ENCODE results near the gene PPP1R1B.

PPP1R1B gene

DNA sequence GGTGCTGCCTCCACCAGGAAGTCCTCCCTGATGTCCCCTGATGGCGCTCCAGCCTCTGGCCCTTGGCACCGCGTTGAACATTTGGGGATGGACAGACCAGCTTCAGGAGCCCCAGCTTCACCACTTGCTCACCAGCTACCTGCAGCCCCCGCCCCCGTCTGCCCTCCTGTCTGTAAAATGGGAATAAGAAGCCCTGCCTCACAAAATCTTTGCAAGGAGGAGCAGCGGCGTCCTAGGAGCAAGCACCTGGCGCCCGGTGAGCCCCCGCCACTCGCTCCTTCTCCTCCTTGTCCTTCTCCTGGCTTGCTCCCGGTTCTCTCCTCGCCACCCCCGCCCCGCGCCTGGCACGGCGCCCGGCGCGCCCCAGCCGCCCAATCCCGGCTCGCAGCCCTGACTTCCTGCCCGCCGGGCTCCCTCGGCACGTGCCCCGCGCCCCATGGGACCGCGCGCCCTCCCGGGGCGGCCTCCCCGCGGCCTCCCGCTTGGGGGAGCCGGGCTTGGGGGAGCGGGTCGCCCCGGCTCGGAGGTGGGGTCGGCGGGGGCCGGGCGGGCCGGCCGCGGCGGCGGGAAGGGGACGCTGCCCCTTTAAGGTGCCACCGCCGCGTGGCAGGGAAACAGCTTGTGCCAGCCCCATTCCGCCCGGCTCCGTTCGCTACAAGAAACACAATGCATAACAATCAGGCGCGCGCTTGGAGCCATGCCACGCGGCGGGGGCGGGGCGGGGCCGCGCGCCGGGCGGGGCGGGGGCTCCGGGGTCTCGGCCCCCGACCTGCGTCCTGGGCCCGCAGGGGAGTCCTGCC lies 9.1 kb upstream of the PPP1R1B start:
- DNase-seq, result peak; percentile 60

DNA sequence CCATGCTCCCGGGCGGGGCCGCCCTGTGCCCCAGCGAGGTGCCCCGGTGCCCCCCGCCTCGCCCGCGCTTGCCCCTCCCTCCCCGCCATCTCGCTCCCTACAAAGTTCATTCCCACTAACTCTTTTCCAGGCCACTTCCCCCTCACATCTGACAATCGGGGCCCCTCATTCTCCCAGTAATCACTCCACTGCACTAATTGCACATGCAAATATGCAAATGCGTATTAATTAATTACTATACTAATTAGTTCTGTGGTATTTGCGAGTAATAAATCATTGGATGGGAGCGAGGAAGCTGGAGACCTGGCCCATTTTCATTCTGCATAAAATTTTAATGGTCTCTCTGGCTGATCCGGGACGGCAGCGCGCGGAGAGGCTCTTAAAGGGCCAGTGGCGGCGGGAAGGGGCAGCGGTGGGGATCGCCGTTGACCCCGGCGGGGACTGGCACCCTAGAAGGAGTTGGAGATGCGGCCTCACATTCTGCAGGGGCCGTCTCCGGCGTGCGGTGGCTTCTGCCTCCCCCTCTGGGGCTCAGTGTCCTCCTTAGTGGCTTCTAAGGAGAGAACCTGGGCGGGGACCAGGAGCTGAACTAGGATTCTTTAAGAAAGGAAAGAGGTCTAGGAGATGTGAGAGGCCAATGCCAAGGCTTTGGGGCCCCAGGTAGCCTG lies 8.4 kb upstream of the PPP1R1B start:
- DNase-seq, result no peak

DNA sequence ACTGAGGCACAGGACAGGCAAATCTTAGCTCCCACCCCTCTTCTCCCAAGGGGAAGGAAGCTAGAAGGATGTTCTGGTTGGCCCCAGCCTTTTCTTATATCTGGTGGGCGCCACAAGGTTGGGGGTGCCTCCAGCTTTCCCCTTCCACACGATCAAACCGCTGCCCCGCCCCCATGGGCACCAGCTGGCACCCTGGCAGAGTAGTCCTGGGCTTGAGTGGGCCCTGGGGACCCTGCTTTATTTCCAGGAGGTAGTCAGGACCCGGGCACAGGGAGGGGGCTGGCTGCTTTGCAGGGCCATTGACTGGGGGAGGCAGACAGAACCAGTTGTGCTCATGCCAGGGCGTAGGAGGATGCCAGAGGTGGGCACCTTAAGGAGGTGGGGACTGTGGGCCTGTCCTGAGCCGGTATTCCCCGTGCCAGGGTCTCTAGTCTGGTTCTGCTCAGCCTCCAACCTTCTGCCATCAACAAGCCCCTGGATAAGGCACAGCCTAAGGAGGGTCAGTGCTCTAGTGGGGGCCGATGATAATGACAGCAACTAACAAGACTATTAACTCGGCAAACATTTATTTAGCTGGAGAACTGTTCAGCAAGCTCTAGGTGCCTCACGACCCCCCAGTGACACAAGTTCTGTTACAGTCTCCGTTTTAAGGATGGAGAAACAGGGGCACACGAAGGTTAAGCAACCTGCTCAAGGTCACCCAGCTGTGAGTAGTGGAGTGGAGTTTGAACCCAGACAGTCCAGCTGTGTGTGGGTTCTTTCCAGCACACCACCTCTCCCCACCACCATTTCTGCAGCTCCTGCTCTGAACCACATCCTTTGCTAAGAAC lies 7.6 kb upstream of the PPP1R1B start:
- DNase-seq, result peak; percentile 20

DNA sequence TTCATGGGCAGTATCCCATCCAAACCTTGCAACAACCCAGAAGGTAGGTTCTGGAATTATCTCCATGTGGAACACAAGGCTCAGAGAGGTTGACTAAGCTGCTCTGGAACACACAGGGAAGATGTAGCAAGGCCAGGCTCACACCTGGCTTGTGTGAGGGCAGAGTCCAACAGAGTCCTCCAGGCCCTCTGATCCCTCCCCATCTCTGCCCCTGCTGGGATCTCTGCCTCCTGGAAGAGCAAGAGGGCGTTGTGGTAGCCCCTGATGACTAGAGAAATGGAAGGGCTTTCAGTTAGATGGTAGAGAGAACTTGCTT lies 7.0 kb upstream of the PPP1R1B start:
- DNase-seq, result no peak

DNA sequence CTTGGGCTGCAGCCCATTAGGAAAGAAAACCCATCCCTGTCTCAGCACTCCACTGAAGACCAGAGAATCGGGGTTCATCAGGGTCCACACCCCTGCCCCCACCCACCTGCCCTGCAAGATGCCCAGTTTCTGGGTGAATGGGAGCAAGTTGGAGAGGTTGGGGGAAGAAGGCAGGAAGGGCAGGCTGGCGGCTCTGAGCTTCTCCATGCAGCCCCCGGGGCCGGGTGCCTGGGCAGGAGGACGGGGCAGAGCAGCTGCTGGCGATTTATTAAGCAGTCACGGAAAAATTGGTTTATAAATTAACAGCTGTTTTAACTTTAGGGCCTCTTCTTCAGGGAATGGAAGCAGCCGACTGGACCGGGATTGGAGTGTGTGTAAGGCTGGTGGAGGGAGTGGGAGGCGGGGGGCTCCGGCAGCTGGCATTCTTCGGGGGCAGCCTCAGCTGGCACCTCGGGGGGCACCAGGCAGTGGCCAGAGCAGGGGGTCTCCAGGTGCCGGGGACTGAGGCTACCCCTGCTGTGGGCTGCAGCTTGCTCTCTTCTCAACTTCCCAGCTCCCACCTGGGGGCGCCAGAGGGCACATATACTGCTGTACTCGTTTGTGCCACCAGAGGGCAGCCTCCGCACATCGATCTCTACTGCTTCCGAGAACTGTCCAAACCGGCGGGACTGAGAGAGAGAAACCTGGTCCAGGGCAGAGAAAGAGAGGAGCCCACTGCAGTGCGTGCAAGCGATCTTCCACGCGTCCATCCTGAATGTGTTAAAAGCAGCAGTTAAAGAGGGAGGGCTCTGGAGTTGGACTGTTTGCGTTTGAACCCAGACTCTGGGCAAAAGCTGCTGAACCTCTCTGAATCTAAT lies 5.0 kb upstream of the PPP1R1B start:
- peak; percentile 36 for DNase-seq

DNA sequence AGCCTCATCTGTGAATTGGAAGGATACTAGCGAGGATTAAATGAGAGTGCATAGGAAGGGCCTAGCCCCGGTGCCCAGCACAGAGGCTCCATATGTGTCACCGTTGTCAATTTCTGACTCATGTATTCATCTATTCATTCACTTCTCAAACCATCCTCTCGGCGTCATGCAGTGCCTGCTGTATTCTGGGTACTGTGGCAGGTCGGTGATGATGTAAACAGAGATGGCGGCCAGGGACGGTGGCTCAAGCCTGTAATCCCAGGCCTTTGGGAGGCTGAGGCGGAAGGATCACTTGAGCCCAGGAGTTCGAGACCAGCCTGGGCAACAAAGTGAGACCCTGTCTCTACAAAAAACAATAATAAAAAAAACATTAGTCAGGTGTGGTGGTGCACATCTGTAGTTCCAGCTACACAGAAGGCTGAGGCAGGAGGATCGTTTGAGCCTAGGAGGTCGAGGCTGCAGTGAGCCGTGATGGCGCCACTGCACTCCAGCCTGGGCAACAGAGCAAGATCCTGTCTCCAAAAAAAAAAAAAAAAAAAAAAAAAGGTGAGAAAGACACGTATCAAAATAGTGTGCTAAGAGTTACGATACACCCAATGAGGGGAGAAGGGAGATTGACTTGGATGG lies 4.3 kb upstream of the PPP1R1B start:
- no peak for DNase-seq

DNA sequence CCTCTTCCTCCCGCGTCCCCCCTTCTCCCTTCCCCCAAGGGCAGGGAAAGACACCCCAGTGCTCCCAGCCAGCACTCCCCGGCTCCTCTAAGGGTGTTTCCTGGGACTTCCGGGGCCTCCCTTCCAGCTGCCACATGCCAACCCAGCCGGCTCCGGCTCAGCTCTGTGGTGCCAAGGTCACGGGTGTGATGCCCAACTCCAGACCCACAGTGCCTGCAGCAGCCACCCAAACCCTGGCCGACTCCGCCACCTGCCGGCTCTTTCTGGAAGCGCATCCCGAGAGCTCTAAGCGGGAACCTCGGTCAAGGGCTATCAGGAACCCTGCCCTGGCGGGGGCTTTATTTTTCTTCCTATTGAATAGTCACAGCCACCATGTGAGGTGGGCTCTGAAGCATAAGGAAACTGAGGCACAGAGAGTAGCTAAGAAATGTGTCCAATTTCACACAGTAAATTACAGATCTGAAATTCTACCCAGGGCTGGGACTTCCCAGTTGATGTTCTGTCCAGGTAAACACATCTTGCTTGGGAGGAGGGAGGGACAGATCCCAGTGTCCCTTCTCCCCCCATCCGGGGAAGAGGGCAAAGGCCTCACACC lies 3.3 kb upstream of the PPP1R1B start:
- DNase-seq, result peak; percentile 61

DNA sequence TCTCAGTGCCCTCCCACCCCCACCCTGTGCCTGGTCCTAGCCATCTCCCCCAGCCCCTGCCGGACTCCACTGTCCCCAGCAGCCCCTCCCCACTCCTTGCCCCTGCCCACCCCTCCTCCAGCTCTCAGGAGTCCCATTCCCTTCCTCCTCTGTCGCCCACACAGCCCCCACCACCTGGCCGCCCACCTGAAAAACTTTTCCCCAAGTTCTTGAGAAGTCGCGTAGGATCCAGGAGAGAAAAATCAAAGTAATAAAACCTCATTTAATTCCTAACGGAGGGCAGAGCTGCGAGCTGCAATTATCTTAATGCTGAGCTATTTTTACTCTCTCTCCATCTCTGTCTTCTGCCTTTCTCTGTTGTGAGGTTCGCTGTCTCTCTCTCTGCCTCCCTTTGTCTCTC lies 2.4 kb upstream of the PPP1R1B start:
- no peak for DNase-seq

DNA sequence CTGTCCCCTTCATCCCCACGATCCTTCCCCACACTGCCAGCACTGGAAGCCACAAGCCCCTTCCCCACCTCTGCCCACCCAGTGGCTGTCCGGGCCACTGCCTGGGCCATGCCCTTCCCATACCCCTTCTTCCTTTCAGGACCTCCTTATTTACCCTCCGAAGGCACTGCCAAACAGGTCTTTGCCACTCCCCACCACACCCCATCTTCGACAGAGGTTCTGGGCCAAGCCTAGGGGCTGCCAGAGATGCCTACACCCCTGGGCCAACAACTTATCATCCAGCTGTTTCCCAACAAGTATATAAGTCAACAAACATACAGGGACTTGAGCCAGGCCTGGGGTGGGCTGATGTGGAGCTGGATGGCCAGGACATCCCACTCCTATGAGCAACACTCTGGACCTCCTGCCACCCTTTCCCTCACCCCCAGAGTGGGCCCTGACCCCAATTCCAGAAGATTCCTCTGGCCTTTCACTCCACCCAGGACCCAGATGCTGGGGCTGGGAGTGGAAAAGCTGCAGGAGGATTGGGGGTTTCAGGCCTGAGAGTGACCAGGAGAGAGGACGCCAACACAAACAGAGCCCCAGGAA lies 1.5 kb upstream of the PPP1R1B start:
- no peak for DNase-seq

DNA sequence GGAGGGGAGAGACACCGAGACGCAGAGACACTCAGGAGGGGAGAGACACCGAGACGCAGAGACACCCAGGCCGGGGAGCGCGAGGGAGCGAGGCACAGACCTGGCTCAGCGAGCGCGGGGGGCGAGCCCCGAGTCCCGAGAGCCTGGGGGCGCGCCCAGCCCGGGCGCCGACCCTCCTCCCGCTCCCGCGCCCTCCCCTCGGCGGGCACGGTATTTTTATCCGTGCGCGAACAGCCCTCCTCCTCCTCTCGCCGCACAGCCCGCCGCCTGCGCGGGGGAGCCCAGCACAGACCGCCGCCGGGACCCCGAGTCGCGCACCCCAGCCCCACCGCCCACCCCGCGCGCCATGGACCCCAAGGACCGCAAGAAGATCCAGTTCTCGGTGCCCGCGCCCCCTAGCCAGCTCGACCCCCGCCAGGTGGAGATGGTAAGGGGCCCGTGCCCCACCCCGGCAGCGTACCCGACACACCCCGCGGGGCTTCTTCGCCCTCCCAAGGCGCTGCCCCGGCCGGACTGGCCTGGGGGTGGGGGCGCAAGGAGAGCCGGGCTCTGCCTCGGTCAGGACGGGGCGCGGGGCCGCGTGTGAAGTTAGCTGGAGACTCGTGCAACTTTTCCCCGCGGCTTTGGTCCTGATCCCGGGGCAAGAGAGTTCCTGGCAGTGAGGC lies 427 bp downstream of the PPP1R1B start:
- DNase-seq, result no peak

DNA sequence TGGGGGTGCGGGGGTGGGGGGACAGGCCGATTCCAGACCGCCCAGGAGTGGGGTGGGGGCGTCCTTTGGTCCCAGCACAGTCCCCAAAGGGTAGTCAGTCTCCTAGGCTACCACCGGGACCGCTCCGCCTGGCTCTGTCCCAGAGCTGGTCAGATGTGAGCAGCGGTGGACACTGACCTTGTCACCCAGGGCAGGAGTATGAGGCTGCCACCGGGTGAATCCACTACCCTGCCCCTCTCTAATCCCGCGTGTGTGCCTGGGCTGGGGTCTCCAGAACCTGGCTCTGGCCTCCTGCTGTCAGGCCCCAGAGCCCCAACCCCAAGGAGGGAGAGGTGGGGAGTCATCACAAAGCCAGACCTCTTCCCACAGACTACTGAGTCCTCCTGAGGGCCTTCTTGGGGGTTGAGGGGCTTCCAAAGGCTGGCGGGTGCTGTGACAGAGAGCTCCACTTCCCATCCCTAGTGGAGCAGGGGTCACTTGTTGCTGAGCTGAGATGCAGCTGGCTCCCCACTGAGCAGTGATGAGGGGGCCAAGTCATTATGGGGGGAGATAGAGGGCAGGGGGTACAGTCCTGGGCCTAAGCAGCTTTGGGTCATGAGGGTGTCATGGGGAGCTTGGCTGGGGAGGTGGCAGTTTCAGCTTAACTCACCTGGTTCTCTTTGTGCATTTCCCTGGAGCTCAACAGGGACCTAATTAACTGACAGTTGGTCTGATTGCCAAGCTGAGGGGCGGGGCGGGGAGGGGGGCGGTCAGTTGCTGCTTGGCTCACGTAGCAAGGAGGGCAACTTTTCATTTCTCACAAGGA lies 1.2 kb downstream of the PPP1R1B start:
- peak; percentile 10 for DNase-seq

DNA sequence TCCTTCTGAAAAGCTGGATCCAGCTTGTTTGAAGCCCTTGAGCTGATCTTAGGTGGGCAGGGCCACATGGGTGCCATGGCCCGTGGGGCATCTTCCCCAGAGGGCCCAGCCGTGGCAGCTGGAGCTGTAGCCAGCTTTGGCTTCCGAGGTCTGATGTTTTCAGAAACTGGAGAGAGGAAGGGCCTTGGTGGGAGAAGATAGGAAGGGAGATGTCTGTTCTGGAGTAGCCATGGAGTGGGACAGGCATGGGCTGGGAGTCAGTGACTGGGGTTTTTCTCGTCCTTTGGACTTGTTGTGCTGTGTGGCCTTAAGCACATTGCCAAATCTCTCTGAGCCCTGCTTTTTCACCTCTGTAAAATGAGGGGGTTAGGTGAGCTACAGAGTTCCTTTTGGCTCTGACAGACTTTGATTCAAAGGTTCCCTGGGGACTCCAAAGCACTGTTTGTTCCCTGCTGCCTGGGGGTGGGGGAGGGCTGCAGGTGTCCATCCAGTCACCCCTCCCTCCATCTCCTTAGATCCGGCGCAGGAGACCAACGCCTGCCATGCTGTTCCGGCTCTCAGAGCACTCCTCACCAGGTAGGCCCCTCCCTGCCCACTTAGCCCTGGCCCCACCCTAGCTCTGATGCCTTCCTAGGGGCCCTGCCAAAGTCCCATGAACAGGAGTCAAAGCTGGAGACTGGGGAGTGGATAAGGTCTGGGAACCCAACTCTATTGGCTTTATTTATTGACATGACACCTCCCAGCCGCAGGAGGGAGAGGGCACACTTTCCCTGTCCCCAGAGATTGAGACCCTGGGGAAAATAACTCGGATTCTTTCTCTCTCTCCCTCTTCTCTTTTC lies 2.1 kb downstream of the PPP1R1B start:
- DNase-seq, result peak; percentile 77

DNA sequence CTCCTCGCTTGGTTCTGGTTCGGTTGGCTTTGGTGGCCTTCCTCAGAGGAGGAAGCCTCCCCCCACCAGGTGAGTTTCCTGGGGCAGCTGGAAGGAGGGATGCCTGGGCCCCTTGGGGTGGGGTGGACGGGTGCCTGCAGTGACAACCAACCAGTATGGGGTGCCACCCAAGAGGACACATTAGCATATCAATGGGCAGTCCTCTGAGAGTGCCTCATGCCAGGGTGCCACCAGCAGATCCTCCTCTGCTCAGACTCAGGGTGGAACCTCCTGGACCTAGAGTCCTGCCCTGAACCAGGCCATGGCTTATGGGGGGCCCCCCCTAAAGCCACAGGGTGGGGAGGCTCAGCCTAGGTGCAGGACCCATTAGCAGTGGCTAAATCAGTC lies 2.7 kb downstream of the PPP1R1B start:
- no peak for DNase-seq

DNA sequence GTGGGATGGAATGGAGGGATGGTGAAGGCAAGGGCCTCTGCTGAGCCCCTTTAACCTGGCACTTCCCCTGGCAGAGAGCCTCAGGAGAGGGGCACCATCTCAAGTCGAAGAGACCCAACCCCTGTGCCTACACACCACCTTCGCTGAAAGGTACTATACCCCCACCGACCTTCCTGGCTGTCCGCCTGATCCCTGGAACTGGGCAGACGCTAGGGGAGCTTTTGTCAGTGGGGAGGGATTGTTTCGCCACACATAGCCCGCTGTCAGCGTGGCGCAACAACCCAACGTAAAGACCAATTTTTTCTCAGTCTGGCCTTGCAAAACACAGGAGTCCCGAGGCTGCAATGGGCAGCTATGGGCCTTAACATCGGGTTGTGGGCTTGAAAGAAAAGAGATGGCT lies 3.1 kb downstream of the PPP1R1B start:
- DNase-seq, result no peak

DNA sequence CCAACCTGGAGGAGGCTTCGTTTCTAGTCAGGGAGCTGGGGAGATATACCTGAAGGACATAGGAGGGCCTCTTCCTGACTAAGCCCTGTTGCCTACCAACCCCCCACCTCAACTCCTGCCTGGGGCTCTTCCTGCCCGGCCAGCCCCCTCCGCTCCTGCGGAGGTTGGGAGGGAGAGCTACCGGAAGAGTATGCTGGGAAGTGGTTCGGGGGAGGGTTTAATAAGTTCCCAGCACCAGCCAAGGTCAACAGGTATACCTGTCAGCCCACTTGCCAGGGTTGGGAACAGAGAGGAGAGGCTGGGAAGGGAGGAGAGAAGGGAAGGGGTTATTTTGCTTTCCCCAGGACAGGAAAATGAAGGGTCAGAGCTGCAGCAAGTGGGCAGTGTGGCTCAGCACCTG lies 4.7 kb downstream of the PPP1R1B start:
- no peak for DNase-seq

DNA sequence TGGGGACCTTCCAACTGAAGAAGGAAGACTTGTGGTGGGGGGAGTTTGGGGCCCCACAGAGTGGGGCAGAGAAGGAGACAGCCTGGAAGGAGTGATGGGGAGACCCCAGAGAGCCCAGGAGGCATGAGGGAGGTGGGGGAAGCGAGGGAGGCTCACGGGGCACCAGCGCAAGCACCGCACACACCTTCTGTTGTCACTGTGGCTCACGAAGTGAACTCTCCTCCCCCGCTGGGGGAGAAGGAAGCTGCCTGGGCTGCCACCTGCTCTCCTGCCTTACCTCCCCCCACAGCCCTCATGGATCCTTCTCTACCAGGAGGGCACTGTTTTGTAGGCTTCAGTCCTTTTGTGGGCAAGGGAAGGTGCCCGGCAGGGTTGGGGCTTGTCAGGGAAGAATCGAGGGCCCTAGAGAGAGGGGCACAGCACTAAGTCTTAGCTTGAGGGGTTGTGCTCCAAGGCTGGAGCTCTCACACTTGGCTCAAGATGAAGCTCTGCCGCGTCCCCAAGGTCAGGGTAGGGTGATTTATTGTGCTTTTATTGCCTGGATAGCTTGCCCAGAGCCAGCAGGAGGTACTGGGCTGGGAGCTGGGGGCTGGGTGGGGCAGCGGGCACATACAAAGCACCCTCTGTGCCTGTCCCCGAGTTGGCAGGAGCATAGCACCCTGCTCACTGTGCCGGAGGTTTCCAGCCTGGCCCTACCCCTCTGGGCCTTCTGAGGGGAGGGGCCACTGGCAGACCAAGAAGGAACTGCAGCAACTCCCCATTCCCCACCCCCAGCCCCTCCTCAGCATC lies 5.6 kb downstream of the PPP1R1B start:
- DNase-seq, result no peak

DNA sequence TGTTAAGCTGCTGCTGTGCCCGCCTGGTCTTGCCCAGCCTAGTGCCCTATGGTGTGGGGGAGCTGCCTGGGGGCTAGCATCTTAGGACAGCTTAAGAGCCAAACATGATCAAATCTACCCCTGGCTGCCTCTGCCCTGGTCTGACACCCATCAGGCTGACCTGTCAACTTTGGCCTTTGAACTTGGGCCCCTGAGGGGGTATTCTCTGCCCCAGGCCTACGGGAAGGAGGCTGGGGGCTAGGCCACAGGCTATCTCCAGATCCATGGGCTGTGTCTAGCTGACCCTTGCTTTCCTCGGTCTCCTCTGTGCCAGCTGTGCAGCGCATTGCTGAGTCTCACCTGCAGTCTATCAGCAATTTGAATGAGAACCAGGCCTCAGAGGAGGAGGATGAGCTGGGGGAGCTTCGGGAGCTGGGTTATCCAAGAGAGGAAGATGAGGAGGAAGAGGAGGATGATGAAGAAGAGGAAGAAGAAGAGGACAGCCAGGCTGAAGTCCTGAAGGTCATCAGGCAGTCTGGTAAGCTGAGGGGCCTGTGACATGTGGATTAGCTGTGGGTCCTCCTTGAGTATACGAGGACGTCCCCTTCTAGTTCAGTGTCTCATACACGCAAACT lies 6.9 kb downstream of the PPP1R1B start:
- no peak for DNase-seq

DNA sequence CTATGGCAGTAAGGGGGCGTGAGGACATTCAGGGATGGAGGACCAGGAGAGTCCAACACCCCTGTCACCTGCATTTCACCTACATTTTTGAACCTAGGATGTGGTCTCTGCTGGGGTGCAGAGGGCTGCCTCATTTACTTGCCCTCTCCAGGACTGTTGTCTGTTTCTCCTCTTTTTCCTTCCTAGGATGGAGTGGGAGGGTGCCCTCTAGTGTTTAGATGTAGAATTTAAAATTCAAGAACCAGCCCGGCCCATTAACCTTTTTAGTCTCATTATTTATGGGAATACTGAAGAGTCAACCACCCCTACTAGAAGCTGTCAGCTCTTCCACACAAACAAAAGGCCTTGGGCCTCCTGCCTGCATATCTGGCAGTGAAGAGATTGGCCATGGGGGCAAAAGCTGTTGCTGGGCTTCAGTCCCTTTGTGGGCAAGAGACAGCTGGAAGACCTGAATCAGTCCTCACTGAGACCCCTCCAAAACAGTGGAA lies 7.7 kb downstream of the PPP1R1B start:
- no peak for DNase-seq
